ENCODE results near the gene SETD1A.
"Not testable (repeated sequence)": the region's sequence is repeated elsewhere in the genome, so short reads cannot be mapped to it uniquely, and the experiment has no call there.

Gene SETD1A

DNA sequence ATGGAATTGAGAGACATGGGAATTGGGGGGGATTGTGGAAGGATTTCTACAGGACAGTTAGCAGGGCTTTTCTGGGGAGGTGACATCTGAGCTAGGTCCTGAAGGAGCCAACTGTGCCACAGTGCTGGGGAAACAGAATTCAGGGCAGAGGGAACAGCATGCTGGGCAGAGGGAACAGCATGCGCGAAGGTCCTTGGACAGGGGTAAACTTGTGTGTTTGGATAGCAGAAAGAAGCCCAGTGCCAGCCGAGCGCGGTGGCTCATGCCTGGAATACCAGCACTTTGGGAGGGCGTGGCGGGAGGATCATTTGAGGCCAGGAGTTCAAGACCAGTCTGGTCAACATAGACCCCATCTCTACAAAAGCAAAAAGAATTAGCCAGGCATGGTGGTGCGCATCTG lies 49.0 kb downstream of the SETD1A start:
- Histone ChIP-seq H3K27me3 (ENCODE audit: control insufficient read depth in 1 of 2, insufficient read depth in 2 of 2, low read length in 2 of 2) (peaks cover 10 to 26% of the 10 kb centered on the region in 2 donors), H3K4me3 (ENCODE audit: low read depth in 1 of 2, low read length in 2 of 2) (no peak overlapping the region), H3K9me3 (ENCODE audit: low read length) (no peaks in the 10 kb centered on the region), H3K36me3 (ENCODE audit: insufficient read depth, low read length) (no peaks in the 10 kb centered on the region), H3K4me1 (ENCODE audit: insufficient read depth, low read length) (no peaks in the 10 kb centered on the region), H3K9ac (ENCODE audit: low read length) (no peak overlapping the region), H3K27ac (ENCODE audit: low read depth, low read length) (no peak overlapping the region)

DNA sequence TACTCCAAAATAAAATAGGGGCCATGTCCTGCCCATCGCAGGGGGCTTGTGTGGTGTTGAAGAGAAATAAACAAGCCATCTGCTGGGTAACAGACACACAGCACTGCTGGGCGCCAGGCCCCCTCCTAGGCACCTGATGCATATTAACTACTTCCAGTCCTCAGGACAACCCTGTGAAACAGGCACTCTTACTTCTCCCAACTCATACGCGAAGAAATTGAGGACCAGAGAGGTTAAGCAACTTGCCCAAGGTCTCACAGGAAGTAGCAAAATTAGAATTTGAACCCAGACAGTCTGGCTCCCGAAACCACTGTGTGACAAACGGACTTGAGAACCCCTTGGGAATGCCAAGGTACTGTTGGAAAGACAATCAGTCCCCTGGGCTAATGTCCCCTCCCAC lies 50.1 kb downstream of the SETD1A start:
- Histone ChIP-seq H3K4me1 (ENCODE audit: insufficient read depth, low read length) (no peaks in the 10 kb centered on the region), H3K4me3 (ENCODE audit: low read depth in 1 of 2, low read length in 2 of 2) (no peak overlapping the region), H3K27me3 (ENCODE audit: control insufficient read depth in 1 of 2, insufficient read depth in 2 of 2, low read length in 2 of 2) (peaks cover 10 to 28% of the 10 kb centered on the region in 2 donors)

DNA sequence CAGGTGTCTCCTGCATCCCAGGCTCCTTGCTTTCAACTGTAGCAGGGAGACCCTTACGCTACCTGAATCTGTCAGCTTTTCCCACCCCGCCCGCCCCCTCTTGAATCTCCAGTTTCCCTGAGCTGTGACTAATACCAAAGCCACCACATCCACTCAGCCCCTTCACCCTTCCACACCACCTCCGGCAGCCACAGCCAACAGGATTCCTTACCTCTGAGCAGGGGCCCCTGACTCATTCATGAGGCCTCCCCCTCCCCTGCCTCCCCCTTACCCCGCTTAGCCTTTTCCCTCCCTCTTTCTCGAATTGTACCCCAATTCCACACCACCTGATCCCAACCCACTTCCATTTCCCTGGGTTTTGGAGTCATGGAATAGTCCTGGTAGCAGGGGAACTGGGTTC lies 50.6 kb downstream of the SETD1A start:
- no peaks in the 10 kb centered on the region for H3K36me3 ChIP-seq (ENCODE audit: insufficient read depth, low read length)
- no peak overlapping the region for H3K27ac ChIP-seq (ENCODE audit: low read depth, low read length)
- no peak overlapping the region for H3K9ac ChIP-seq (ENCODE audit: low read length)
- no peaks in the 10 kb centered on the region for H3K9me3 ChIP-seq (ENCODE audit: low read length)
- H3K27me3 ChIP-seq (ENCODE audit: control insufficient read depth in 1 of 2, insufficient read depth in 2 of 2, low read length in 2 of 2): peaks cover 10 to 28% of the 10 kb centered on the region in 2 donors
- no peak overlapping the region for H3K4me3 ChIP-seq (ENCODE audit: low read depth in 1 of 2, low read length in 2 of 2)
- no peaks in the 10 kb centered on the region for H3K4me1 ChIP-seq (ENCODE audit: insufficient read depth, low read length)

More for the DNA sequence above, 50.1 kb downstream of the SETD1A start:
- Histone ChIP-seq H3K9ac (ENCODE audit: low read length) (no peak overlapping the region), H3K27ac (ENCODE audit: low read depth, low read length) (no peak overlapping the region), H3K36me3 (ENCODE audit: insufficient read depth, low read length) (no peaks in the 10 kb centered on the region), H3K9me3 (ENCODE audit: low read length) (no peaks in the 10 kb centered on the region)

DNA sequence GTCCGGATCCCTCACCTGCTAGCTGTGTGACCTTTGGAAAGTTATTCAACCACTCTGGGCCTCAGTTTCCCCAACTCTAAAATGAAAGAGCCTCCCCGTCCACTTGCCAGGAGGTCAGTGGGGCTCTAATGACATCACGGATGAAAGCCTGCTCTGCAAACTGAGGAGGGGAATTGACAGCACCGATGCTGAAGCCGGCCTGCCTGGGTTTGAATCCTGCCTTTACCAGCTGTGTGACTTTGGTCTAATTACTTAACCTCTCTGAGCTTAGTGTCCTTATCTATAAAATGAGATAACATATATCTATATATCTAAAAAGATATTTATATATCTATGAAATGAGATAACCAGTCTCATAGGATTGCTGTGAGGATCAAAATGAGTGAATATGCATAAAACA lies 51.0 kb downstream of the SETD1A start:
- H3K27ac ChIP-seq (ENCODE audit: low read depth, low read length): no peak overlapping the region
- no peaks in the 10 kb centered on the region for H3K9me3 ChIP-seq (ENCODE audit: low read length)
- no peak overlapping the region for H3K9ac ChIP-seq (ENCODE audit: low read length)
- no peak overlapping the region for H3K4me3 ChIP-seq (ENCODE audit: low read depth in 1 of 2, low read length in 2 of 2)
- H3K27me3 ChIP-seq (ENCODE audit: control insufficient read depth in 1 of 2, insufficient read depth in 2 of 2, low read length in 2 of 2): peaks cover 10 to 28% of the 10 kb centered on the region in 2 donors
- no peaks in the 10 kb centered on the region for H3K4me1 ChIP-seq (ENCODE audit: insufficient read depth, low read length)
- no peaks in the 10 kb centered on the region for H3K36me3 ChIP-seq (ENCODE audit: insufficient read depth, low read length)

DNA sequence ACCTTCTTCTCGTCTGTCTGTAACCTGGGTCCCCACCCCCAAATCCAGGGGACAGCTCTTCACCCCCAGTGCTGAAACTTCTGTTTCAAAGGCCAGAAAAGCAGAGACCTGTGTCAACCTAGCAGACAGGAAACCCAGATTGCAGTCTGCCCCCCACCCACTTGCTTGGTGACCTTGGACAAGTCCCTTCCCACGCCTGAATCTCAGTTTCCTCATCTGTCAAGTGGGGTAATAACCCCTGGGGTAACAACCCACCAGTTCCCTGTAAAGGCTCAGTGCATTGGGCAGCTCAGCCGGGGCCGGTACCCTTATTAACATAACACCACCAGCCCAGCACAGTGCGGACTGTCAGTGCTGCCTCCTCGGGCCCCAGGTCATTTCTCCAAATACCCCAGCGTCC lies 51.6 kb downstream of the SETD1A start:
- Histone ChIP-seq H3K4me1 (ENCODE audit: insufficient read depth, low read length) (no peaks in the 10 kb centered on the region), H3K27ac (ENCODE audit: low read depth, low read length) (no peak overlapping the region), H3K36me3 (ENCODE audit: insufficient read depth, low read length) (no peaks in the 10 kb centered on the region), H3K4me3 (ENCODE audit: low read depth in 1 of 2, low read length in 2 of 2) (no peak overlapping the region), H3K9me3 (ENCODE audit: low read length) (no peaks in the 10 kb centered on the region), H3K27me3 (ENCODE audit: control insufficient read depth in 1 of 2, insufficient read depth in 2 of 2, low read length in 2 of 2) (peaks cover 10 to 28% of the 10 kb centered on the region in 2 donors), H3K9ac (ENCODE audit: low read length) (no peak overlapping the region)

DNA sequence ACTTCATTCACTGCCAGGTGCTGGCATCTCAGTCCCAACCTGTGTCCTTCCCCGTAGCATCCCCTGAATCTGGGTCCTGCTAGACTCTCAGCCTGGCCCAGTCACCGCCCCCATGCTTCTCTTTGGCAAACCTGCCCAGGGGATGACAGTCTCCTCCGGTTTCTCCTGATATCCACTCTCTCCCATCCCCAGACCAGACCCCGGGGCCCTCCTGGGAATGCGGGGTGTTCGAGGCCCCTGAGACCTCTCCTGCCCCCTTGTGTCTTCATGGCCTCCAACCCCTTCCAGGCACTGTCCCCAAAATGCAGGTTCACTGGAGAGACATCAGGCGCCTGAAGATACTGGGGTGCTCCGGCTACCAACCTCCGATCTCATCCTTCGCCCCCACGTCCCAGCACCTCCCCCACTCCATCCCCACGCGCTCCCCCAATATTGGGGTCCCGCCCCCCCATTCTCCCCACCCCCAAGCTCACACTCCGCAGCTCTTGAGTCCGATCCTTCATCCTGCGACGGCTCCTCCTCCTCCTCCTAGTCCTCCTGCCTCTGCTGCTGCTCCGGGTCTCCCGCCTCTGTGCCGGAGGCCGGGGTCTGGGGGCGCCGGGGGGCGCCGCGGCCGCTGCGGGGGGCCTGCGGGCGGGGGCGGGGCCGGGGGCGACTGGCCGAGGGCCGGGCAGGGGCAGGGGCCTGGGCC lies 52.5 kb downstream of the SETD1A start:
- no peaks in the 10 kb centered on the region for H3K36me3 ChIP-seq (ENCODE audit: insufficient read depth, low read length)
- no peaks in the 10 kb centered on the region for H3K4me1 ChIP-seq (ENCODE audit: insufficient read depth, low read length)
- H3K27me3 ChIP-seq (ENCODE audit: control insufficient read depth in 1 of 2, insufficient read depth in 2 of 2, low read length in 2 of 2): peaks cover 10 to 28% of the 10 kb centered on the region in 2 donors
- H3K27ac ChIP-seq (ENCODE audit: low read depth, low read length): no peak overlapping the region
- H3K9me3 ChIP-seq (ENCODE audit: low read length): no peaks in the 10 kb centered on the region
- no peak overlapping the region for H3K4me3 ChIP-seq (ENCODE audit: low read depth in 1 of 2, low read length in 2 of 2)
- H3K9ac ChIP-seq (ENCODE audit: low read length): no peak overlapping the region

DNA sequence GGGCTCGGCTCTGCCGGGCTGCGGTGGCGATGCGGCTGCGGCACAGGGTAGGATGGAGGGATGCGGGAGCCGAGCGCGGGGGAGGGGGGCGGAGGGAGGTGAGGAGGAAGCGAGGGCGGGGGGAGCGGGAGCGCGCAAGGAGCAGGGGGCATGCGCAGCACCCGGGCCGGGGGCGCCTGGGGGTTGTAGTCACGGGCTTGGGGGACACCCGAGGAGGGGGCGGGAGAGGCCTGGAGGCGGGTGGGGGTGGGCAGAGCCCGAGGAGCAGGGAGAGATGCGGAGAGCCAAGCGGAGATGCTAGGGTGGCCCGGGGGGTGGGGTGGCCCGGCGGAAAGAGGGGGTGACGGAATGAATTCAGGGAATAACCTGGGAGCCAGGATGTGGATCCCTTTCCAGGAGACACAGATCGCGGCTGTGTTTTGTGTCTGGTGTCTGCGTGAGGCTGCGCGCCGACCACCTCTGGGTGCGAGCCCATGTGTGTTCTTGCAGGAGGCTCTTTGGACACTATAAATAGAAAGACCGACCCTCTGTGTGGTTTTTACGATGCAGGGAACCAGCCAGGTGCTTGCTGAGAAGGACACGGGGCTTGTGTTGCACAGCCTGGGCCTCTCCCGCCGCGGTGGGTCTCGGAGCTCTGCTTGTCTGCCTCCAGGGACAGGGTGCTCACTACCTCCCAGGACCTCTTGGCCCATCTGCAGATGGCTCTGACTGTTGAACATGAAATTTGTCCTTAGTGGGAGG lies 53.2 kb downstream of the SETD1A start, which contains the start of gene STX1B:
TSS of gene STX1B (minus strand) at position 54 of the 741 bp plus-strand sequence. CDS start 242 bp downstream, outside the sequence.
- no peaks in the 10 kb centered on the region for H3K4me1 ChIP-seq (ENCODE audit: insufficient read depth, low read length)
- no peak within 1 kb of the TSS for H3K9ac ChIP-seq (ENCODE audit: low read length)
- peaks cover 10 to 28% of the 10 kb centered on the region in 2 donors for H3K27me3 ChIP-seq (ENCODE audit: control insufficient read depth in 1 of 2, insufficient read depth in 2 of 2, low read length in 2 of 2)
- H3K27ac ChIP-seq (ENCODE audit: low read depth, low read length): no peak within 1 kb of the TSS
- H3K4me3 ChIP-seq (ENCODE audit: low read depth in 1 of 2, low read length in 2 of 2): no peak within 1 kb of the TSS
- H3K9me3 ChIP-seq (ENCODE audit: low read length): no peaks in the 10 kb centered on the region
- no peaks in the 10 kb centered on the region for H3K36me3 ChIP-seq (ENCODE audit: insufficient read depth, low read length)

DNA sequence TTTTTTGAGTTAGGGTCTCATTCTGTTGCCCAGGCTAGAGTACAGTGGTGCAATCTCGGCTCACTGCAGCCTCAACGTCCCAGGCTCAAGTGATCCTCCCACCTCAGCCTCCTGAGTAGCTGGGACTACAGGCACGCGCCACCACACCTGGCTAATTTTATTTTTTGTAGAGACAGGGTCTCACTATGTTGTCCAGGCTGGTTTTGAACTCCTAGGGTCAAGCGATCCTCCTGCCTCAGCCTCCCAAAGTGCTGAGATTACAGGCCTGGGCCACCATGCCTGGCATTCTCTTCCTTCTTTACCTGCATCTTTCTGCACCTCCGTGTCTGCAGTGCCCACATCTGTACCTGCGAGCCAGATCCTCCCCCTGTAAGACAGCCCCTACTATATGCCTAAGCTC lies 54.3 kb downstream of the SETD1A start:
- H3K36me3 ChIP-seq (ENCODE audit: insufficient read depth, low read length); H3K4me3 ChIP-seq (ENCODE audit: low read depth in 1 of 2, low read length in 2 of 2); H3K9me3 ChIP-seq (ENCODE audit: low read length); H3K9ac ChIP-seq (ENCODE audit: low read length); H3K4me1 ChIP-seq (ENCODE audit: insufficient read depth, low read length); H3K27ac ChIP-seq (ENCODE audit: low read depth, low read length): not testable (repeated sequence)
- peaks cover 10 to 28% of the 10 kb centered on the region in 2 donors for H3K27me3 ChIP-seq (ENCODE audit: control insufficient read depth in 1 of 2, insufficient read depth in 2 of 2, low read length in 2 of 2)

DNA sequence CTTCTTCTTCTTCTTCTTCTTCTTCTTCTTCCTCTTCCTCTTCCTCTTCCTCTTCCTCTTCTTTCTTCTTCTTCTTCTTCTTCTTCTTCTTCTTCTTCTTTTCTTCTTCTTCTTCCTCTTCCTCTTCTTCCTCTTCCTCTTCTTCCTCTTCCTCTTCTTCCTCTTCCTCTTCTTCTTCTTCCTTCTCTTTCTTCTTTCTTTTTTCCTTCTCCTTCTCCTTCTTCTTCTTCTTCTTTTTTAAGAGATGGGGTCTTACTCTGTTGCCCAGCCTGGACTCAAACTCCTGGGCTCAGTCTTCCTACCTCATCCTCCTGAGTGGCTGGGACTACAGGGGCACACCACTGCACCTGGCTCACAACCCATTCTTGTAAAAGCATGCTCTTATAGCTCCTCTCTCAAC lies 55.7 kb downstream of the SETD1A start:
- H3K36me3 ChIP-seq (ENCODE audit: insufficient read depth, low read length); H3K9ac ChIP-seq (ENCODE audit: low read length); H3K9me3 ChIP-seq (ENCODE audit: low read length); H3K4me3 ChIP-seq (ENCODE audit: low read depth in 1 of 2, low read length in 2 of 2); H3K27ac ChIP-seq (ENCODE audit: low read depth, low read length); H3K4me1 ChIP-seq (ENCODE audit: insufficient read depth, low read length): not testable (repeated sequence)
- peaks cover 10 to 26% of the 10 kb centered on the region in 2 donors for H3K27me3 ChIP-seq (ENCODE audit: control insufficient read depth in 1 of 2, insufficient read depth in 2 of 2, low read length in 2 of 2)

DNA sequence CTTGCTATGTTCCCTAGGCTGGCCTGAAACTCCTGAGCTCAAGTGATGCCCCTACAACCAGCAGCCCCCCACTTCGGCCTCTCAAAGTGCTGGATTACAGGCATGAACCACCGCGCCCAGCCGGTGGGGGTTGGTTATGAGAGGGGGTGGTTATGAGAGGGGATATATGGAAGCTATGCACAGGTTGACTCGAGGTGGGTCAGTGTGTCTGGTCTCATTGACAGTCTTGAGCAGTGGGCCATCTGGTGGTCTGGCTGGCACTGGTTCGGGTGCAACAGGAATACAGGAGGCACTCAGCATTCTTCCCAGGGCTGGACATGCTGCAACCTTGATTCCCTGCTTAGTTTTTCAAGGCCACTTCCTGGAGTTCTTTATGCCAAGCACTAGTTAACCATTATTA lies 58.5 kb downstream of the SETD1A start:
- Histone ChIP-seq H3K27ac (ENCODE audit: low read depth, low read length) (no peak overlapping the region), H3K36me3 (ENCODE audit: insufficient read depth, low read length) (no peaks in the 10 kb centered on the region), H3K27me3 (ENCODE audit: control insufficient read depth in 1 of 2, insufficient read depth in 2 of 2, low read length in 2 of 2) (peaks cover 5 to 8% of the 10 kb centered on the region in 2 donors), H3K4me3 (ENCODE audit: low read depth in 1 of 2, low read length in 2 of 2) (no peak overlapping the region), H3K4me1 (ENCODE audit: insufficient read depth, low read length) (no peaks in the 10 kb centered on the region), H3K9me3 (ENCODE audit: low read length) (no peaks in the 10 kb centered on the region), H3K9ac (ENCODE audit: low read length) (no peak overlapping the region)

DNA sequence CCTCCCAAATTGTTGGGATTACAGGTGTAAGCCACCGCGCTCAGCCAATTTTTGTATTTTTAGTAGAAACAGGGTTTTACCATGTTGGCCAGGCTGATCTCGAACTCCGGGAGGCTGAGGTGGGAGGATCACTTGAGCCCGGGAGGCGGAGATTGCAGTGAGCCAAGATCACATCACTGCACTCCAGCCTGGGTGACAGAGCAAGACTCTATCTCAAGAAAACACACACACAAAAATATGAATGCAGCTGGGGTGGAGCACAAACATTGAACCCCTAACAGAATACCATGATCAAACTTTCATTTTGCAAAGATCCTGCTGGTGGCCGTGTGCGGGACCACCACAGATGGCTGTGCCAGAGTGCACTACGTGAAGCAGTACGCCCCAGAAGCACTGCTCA lies 60.2 kb downstream of the SETD1A start:
- not testable (repeated sequence) for H3K27ac ChIP-seq (ENCODE audit: low read depth, low read length); H3K9ac ChIP-seq (ENCODE audit: low read length); H3K27me3 ChIP-seq (ENCODE audit: control insufficient read depth in 1 of 2, insufficient read depth in 2 of 2, low read length in 2 of 2); H3K36me3 ChIP-seq (ENCODE audit: insufficient read depth, low read length); H3K4me1 ChIP-seq (ENCODE audit: insufficient read depth, low read length); H3K9me3 ChIP-seq (ENCODE audit: low read length); H3K4me3 ChIP-seq (ENCODE audit: low read depth in 1 of 2, low read length in 2 of 2)

DNA sequence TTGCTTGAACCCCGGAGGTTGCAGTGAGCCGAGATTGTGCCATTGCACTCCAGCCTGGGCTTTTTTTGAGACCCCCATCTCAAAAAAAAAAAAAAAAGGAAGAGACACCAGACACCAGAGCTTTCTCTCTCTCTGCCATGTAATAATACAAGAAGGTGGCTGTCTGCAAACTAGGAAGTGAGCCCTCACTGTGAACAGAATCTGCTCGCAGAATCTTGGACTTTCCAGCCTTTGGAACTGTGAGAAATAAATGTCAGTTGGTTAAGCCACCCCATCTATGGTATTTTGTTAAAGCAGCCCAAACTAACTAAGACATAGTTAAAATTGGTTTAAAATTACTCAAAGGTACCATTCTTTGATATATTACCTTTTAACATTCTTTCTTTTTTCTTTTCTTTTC lies 63.0 kb downstream of the SETD1A start:
- Histone ChIP-seq H3K27me3 (ENCODE audit: control insufficient read depth in 1 of 2, insufficient read depth in 2 of 2, low read length in 2 of 2) (no peaks in the 10 kb centered on the region), H3K9me3 (ENCODE audit: low read length) (no peaks in the 10 kb centered on the region), H3K4me3 (ENCODE audit: low read depth in 1 of 2, low read length in 2 of 2) (no peak overlapping the region), H3K27ac (ENCODE audit: low read depth, low read length) (no peak overlapping the region), H3K4me1 (ENCODE audit: insufficient read depth, low read length) (no peaks in the 10 kb centered on the region), H3K9ac (ENCODE audit: low read length) (no peak overlapping the region), H3K36me3 (ENCODE audit: insufficient read depth, low read length) (no peaks in the 10 kb centered on the region)
